GM23338 (cell line): ENCODE measurements around the gene ZYG11A.

ENCODE experiments used
- CREB1 ChIP-seq: fragments of 250-450 bp; sonication (Bioruptor Pico); IDR thresholded peaks from 2 replicates; pipeline ENCODE4 v1.5.0; 2020; ENCODE audit warnings: low read depth, mild to moderate bottlenecking, moderate library complexity
- EZH2 ChIP-seq: fragments of 200-600 bp; sonication (generic); IDR thresholded peaks from one replicate; pipeline ENCODE4 v1.8.0; 2017; ENCODE audit warnings: antibody characterized with exemption, mild to moderate bottlenecking, low read depth; ENCODE audit not compliant: unreplicated experiment
- EZH2phosphoT487 ChIP-seq: fragments of 200-600 bp; sonication (generic); IDR thresholded peaks from one replicate; pipeline ENCODE4 v1.8.1; 2018; ENCODE audit warnings: antibody characterized with exemption; ENCODE audit not compliant: unreplicated experiment
- JUNB ChIP-seq: IDR thresholded peaks from one replicate; pipeline ENCODE4 v1.6.1; 2016; ENCODE audit warnings: antibody characterized with exemption; ENCODE audit not compliant: unreplicated experiment
- NANOG ChIP-seq: IDR thresholded peaks from 2 replicates; pipeline ENCODE4 v1.6.1; 2016; ENCODE audit warnings: antibody characterized with exemption, borderline replicate concordance
- POLR2AphosphoS5 ChIP-seq: IDR thresholded peaks from 2 replicates; pipeline ENCODE4 v1.6.1; 2016; ENCODE audit warnings: antibody characterized with exemption, low read depth
- STAT1 ChIP-seq: IDR thresholded peaks from one replicate; pipeline ENCODE4 v1.6.1; 2016; ENCODE audit warnings: antibody characterized with exemption; ENCODE audit not compliant: unreplicated experiment
- ZNF114 ChIP-seq: fragments of 250-450 bp; sonication (Bioruptor Pico); IDR thresholded peaks from 2 replicates; pipeline ENCODE4 v1.5.0; 2020; ENCODE audit warnings: mild to moderate bottlenecking, moderate library complexity
- ZNF331 ChIP-seq: fragments of 250-450 bp; sonication (Bioruptor Pico); IDR thresholded peaks from 2 replicates; pipeline ENCODE4 v1.5.0; 2020; ENCODE audit warnings: low read depth, mild to moderate bottlenecking, moderate library complexity
- TF ChIP-seq, protein P1 (sequence below), 2 experiments: fragments of 200-600 bp in 1 of 2; sonication (generic) in 1 of 2; conservative IDR thresholded peaks; 2 replicates each; pipeline versions ENCODE4 v1.5.1 to v1.6.1; 2016 to 2017; ENCODE audit warnings: antibody characterized with exemption in 2 of 2, low read depth in 2 of 2, mild to moderate bottlenecking in 2 of 2, moderate library complexity in 1 of 2
- TF ChIP-seq, protein P2 (sequence below): IDR thresholded peaks from one replicate; pipeline ENCODE4 v1.6.1; 2018; ENCODE audit warnings: antibody characterized with exemption; ENCODE audit not compliant: unreplicated experiment
- TF ChIP-seq, protein P3 (sequence below): IDR thresholded peaks from 2 replicates; pipeline ENCODE4 v1.6.1; 2016; ENCODE audit warnings: antibody characterized with exemption

DNA sequence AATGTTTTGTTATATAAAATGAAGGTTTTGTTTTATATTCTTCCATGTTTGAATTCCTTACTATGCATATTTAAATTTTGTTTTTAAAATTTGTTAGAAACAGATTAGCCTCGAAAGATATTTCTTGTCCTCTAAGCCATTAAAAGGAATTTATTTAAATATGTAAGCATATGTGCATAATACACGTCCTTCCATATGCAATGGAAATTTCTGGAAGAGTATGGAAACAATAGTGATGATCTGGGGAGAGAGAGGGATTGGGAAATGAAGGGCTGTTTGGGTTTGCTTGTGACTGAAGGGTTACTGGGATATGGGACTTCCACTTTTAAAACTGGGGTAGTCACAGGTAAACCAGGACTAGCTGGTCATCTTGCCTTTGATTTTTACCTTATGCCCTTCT is 57.8 kb downstream of the ZYG11A start:
- TF ChIP-seq, protein P1, sequence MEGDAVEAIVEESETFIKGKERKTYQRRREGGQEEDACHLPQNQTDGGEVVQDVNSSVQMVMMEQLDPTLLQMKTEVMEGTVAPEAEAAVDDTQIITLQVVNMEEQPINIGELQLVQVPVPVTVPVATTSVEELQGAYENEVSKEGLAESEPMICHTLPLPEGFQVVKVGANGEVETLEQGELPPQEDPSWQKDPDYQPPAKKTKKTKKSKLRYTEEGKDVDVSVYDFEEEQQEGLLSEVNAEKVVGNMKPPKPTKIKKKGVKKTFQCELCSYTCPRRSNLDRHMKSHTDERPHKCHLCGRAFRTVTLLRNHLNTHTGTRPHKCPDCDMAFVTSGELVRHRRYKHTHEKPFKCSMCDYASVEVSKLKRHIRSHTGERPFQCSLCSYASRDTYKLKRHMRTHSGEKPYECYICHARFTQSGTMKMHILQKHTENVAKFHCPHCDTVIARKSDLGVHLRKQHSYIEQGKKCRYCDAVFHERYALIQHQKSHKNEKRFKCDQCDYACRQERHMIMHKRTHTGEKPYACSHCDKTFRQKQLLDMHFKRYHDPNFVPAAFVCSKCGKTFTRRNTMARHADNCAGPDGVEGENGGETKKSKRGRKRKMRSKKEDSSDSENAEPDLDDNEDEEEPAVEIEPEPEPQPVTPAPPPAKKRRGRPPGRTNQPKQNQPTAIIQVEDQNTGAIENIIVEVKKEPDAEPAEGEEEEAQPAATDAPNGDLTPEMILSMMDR (conservative IDR thresholded peaks at IDR 0.05; ENCODE audit: low read depth in 2 of 2), result no peak
- TF ChIP-seq EZH2 (no peak), STAT1 (no peak), NANOG (no peak), EZH2phosphoT487 (no peak), POLR2AphosphoS5 (no peak), JUNB (no peak), CREB1 (CRISPR knock-in tag) (no peak), ZNF114 (CRISPR knock-in tag) (no peak), ZNF331 (no peak)
- TF ChIP-seq, protein P2, sequence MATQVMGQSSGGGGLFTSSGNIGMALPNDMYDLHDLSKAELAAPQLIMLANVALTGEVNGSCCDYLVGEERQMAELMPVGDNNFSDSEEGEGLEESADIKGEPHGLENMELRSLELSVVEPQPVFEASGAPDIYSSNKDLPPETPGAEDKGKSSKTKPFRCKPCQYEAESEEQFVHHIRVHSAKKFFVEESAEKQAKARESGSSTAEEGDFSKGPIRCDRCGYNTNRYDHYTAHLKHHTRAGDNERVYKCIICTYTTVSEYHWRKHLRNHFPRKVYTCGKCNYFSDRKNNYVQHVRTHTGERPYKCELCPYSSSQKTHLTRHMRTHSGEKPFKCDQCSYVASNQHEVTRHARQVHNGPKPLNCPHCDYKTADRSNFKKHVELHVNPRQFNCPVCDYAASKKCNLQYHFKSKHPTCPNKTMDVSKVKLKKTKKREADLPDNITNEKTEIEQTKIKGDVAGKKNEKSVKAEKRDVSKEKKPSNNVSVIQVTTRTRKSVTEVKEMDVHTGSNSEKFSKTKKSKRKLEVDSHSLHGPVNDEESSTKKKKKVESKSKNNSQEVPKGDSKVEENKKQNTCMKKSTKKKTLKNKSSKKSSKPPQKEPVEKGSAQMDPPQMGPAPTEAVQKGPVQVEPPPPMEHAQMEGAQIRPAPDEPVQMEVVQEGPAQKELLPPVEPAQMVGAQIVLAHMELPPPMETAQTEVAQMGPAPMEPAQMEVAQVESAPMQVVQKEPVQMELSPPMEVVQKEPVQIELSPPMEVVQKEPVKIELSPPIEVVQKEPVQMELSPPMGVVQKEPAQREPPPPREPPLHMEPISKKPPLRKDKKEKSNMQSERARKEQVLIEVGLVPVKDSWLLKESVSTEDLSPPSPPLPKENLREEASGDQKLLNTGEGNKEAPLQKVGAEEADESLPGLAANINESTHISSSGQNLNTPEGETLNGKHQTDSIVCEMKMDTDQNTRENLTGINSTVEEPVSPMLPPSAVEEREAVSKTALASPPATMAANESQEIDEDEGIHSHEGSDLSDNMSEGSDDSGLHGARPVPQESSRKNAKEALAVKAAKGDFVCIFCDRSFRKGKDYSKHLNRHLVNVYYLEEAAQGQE, result no peak
- TF ChIP-seq, protein P3, sequence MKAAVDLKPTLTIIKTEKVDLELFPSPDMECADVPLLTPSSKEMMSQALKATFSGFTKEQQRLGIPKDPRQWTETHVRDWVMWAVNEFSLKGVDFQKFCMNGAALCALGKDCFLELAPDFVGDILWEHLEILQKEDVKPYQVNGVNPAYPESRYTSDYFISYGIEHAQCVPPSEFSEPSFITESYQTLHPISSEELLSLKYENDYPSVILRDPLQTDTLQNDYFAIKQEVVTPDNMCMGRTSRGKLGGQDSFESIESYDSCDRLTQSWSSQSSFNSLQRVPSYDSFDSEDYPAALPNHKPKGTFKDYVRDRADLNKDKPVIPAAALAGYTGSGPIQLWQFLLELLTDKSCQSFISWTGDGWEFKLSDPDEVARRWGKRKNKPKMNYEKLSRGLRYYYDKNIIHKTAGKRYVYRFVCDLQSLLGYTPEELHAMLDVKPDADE, result no peak
